ENCODE measurements around the gene DIS3L2.

DNA sequence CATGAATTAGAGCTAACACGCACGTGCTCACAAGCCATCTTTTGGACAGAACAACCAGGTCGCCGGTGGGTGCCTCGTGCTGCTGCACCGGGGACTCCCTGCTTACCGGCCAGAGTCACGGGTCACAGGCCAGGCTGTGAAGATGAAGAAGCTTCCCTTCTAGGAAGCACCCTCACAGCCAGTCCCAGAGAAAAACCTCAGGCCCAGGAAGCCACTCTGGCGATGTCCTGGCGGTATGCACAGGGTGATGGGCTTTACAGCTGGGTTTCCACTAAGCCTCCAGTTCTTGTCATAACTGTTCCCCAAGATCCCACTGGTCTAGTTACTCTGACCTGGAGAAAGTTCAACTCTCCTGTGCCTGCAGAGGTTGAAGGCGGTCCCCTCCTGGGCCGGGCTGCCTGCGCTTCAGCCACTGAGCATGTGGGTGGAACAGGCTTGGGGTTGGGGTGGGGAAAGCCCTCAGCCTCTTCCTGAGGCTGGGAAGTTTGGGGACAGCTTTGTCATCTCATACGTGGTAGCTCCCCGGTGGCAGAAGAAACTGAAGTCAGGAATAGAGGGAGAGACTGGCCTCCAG, 15.2 kb upstream of the DIS3L2 start:
- TF ChIP-seq ZFX (IDR thresholded peaks at IDR 0.05; ENCODE audit: borderline replicate concordance), result no peak
- TF ChIP-seq, protein P1, sequence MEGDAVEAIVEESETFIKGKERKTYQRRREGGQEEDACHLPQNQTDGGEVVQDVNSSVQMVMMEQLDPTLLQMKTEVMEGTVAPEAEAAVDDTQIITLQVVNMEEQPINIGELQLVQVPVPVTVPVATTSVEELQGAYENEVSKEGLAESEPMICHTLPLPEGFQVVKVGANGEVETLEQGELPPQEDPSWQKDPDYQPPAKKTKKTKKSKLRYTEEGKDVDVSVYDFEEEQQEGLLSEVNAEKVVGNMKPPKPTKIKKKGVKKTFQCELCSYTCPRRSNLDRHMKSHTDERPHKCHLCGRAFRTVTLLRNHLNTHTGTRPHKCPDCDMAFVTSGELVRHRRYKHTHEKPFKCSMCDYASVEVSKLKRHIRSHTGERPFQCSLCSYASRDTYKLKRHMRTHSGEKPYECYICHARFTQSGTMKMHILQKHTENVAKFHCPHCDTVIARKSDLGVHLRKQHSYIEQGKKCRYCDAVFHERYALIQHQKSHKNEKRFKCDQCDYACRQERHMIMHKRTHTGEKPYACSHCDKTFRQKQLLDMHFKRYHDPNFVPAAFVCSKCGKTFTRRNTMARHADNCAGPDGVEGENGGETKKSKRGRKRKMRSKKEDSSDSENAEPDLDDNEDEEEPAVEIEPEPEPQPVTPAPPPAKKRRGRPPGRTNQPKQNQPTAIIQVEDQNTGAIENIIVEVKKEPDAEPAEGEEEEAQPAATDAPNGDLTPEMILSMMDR (IDR thresholded peaks at IDR 0.05), result no peak
